ENCODE measurements around the gene TREX2. TPM values are rescaled to one million over a fixed set of nuclear protein-coding genes. Genes with fewer than 3 reads are reported as not detected.

Gene TREX2
- total RNA-seq, 4 donors from 2014 or later, result 0.78 to 2.3 (median 1.2) TPM; not detected in 1

GRCh38 chrX:153401133-153401764 lies 44.6 kb downstream of the TREX2 start, which contains the start of gene PNMA6E:
Gene PNMA6E (minus strand): TSS chrX:153401350. CDS start chrX:153398849, 2,501 bp downstream.
- peaks cover 0 to 9% (median 0%) of the 10 kb centered on the region in 4 donors for H3K9me3 ChIP-seq
- no peak within 1 kb of the TSS for H3K4me3 ChIP-seq
- H3K36me3 ChIP-seq, result no peaks in the 10 kb centered on the region
- 91% methylated on average over 28 of the region's 29 CpGs for WGBS
- H3K27ac ChIP-seq (replicated peaks in 1 of 4), result no peak within 1 kb of the TSS
- TF ChIP-seq EP300 (IDR thresholded peaks at IDR 0.05) (no peak), CTCF (IDR thresholded peaks at IDR 0.05) (no peak), POLR2A (IDR thresholded peaks at IDR 0.05; ENCODE audit: low read depth) (no peak), POLR2AphosphoS5 (IDR thresholded peaks at IDR 0.05) (no peak)
- intact Hi-C loops (cut with DNase I), result no loop called here
- DNase-seq (ENCODE audit: extremely low spot score), result no peak
- no peaks in the 10 kb centered on the region for H3K4me1 ChIP-seq
- H3K27me3 ChIP-seq, result no peaks in the 10 kb centered on the region

GRCh38 chrX:153400146-153401132 lies 45.4 kb downstream of the TREX2 start:
- TF ChIP-seq CTCF (IDR thresholded peaks at IDR 0.05) (peak; percentile 35 to 50 (median 42)), EP300 (IDR thresholded peaks at IDR 0.05) (no peak)
- DNase-seq (ENCODE audit: extremely low spot score), result no peak
- Histone ChIP-seq H3K4me3 (no peak overlapping the region), H3K36me3 (no peaks in the 10 kb centered on the region), H3K4me1 (no peaks in the 10 kb centered on the region), H3K27ac (replicated peaks in 1 of 4) (no peak overlapping the region), H3K27me3 (no peaks in the 10 kb centered on the region), H3K9me3 (peaks cover 0 to 9% (median 0%) of the 10 kb centered on the region in 4 donors)
- intact Hi-C loops (cut with DNase I), result no loop called here
- 88% methylated on average over 53 of the region's 60 CpGs for WGBS

GRCh38 chrX:153398275-153398960 lies 47.4 kb downstream of the TREX2 start:
- intact Hi-C loops (cut with DNase I), result no loop called here
- WGBS, result 91% methylated on average over 7 of the region's 17 CpGs
- H3K4me1 ChIP-seq, result no peaks in the 10 kb centered on the region
- no peak overlapping the region for H3K4me3 ChIP-seq
- no peak overlapping the region for H3K27ac ChIP-seq (replicated peaks in 1 of 4)
- TF ChIP-seq POLR2A (IDR thresholded peaks at IDR 0.05; ENCODE audit: low read depth), result no peak
- no peak for TF ChIP-seq CTCF (IDR thresholded peaks at IDR 0.05)
- no peak for TF ChIP-seq EP300 (IDR thresholded peaks at IDR 0.05)
- TF ChIP-seq POLR2AphosphoS5 (IDR thresholded peaks at IDR 0.05), result no peak
- H3K9me3 ChIP-seq, result peaks cover 0 to 9% (median 0%) of the 10 kb centered on the region in 4 donors
- no peaks in the 10 kb centered on the region for H3K27me3 ChIP-seq
- no peaks in the 10 kb centered on the region for H3K36me3 ChIP-seq
- DNase-seq (ENCODE audit: extremely low spot score), result no peak

- 97% methylated on average over 14 of the region's 27 CpGs for WGBS
- intact Hi-C loops (cut with DNase I), result no loop called here
Measured at GRCh38 chrX:153397256-153397960, 48.4 kb downstream of the TREX2 start.

More at GRCh38 chrX:153397256-153397960, 48.4 kb downstream of the TREX2 start:
- Histone ChIP-seq H3K36me3 (no peaks in the 10 kb centered on the region), H3K9me3 (peaks cover 0 to 9% (median 0%) of the 10 kb centered on the region in 4 donors), H3K27ac (replicated peaks in 1 of 4) (no peak overlapping the region), H3K27me3 (no peaks in the 10 kb centered on the region), H3K4me1 (no peaks in the 10 kb centered on the region), H3K4me3 (no peak overlapping the region)
- DNase-seq (ENCODE audit: extremely low spot score), result no peak
- TF ChIP-seq CTCF (IDR thresholded peaks at IDR 0.05) (no peak), POLR2A (IDR thresholded peaks at IDR 0.05; ENCODE audit: low read depth) (no peak), POLR2AphosphoS5 (IDR thresholded peaks at IDR 0.05) (no peak), EP300 (IDR thresholded peaks at IDR 0.05) (no peak)

Measured in esophagus muscularis mucosa (tissue), 4 donors.